C4-2B (cell line): ENCODE data around the gene RFC4.

Source experiments
- H3K27ac ChIP-seq: fragments of 450-650 bp; 2 replicates; pipeline ENCODE4 v1.5.1; 2017
- ZFX ChIP-seq: fragments of 450-650 bp; IDR thresholded peaks from 2 replicates; pipeline ENCODE4 v1.6.1; 2017
- TF ChIP-seq, protein P1 (sequence below): fragments of 450-650 bp; conservative IDR thresholded peaks from 2 replicates; pipeline ENCODE4 v1.5.1; 2017; ENCODE audit warnings: mild to moderate bottlenecking

RFC4 gene

DNA sequence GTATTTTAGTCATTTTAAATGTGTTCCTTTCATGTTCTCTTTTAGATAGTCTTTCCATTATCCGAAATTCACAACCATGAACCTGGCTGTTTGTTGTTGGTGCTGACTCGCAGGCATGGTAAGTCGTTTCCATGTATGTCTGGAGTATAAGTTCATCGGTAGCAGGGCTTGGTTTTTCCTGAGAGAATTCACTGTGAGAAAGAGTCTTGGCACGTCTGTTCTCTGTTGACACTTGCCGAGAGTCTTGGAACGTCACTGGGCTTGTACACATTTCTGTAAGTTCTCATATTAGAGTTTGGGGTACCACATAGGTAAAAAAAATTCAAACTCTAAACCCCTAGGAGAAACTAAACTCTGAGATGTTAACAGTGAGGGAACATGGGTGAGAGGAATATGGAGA, 52.3 kb downstream of the RFC4 start:
- TF ChIP-seq, protein P1, sequence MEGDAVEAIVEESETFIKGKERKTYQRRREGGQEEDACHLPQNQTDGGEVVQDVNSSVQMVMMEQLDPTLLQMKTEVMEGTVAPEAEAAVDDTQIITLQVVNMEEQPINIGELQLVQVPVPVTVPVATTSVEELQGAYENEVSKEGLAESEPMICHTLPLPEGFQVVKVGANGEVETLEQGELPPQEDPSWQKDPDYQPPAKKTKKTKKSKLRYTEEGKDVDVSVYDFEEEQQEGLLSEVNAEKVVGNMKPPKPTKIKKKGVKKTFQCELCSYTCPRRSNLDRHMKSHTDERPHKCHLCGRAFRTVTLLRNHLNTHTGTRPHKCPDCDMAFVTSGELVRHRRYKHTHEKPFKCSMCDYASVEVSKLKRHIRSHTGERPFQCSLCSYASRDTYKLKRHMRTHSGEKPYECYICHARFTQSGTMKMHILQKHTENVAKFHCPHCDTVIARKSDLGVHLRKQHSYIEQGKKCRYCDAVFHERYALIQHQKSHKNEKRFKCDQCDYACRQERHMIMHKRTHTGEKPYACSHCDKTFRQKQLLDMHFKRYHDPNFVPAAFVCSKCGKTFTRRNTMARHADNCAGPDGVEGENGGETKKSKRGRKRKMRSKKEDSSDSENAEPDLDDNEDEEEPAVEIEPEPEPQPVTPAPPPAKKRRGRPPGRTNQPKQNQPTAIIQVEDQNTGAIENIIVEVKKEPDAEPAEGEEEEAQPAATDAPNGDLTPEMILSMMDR = no peak
- no peak for TF ChIP-seq ZFX
- H3K27ac ChIP-seq = no peak overlapping the region

DNA sequence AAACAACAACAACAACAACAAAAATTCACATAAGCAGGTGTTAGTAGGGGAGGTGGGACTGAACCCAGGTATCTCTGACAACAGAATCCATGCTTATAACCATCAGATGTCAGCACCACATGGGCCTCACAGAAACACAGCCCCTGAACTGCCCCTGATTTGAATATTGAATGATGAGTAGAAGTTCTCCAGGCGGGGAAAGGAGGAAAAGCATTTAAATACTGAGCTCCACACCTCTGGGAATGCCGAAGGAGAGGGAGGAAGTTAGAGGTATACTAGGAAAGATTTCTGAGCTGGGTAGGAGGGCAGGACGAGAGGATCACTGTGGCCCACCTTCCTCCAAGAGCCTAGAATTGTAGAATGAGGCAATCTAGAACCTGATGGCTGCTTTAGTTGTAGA, 54.8 kb downstream of the RFC4 start:
- H3K27ac ChIP-seq = no peak overlapping the region
- TF ChIP-seq, protein P1 = no peak
- no peak for TF ChIP-seq ZFX

DNA sequence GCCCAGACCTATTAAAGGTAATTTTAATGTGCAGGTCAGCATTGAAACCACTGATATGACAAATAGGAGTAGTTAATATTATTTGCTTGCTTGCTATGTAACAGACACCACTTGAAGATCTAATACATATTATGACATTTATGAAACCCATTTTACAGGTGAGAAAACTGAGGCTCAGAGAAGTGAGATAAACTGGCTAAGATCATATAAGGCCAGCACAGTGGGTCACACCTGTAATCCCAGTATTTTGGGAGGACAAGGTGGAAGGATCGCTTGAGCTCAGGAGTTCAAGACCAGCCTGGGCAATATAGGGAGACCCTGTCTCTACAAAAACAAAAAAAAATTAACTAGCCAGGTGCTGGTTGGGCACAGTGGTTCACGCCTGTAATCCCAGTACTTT, 56.0 kb downstream of the RFC4 start:
- TF ChIP-seq, protein P1 = no peak
- H3K27ac ChIP-seq = no peak overlapping the region

DNA sequence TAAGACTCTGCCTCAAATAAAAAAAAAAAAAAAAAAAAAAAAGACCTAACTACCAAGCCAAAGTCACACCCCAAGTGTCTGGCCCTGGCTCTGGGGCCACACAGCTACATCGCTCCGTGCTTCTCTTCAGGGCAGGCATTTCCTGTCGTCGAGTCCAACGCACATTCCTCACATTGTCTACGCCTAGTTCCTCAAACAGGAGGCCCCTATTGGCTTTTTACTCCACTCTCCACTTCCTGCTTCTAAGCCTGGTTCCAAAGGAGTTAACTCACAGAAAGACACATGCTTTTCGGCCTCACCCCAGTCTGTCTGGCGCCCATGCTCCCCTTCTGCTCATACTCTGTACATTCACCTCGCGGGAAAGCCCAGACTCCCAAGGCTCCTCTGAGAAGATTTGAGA, 60.3 kb downstream of the RFC4 start:
- no peak for TF ChIP-seq ZFX
- TF ChIP-seq, protein P1 = no peak
- no peak overlapping the region for H3K27ac ChIP-seq

DNA sequence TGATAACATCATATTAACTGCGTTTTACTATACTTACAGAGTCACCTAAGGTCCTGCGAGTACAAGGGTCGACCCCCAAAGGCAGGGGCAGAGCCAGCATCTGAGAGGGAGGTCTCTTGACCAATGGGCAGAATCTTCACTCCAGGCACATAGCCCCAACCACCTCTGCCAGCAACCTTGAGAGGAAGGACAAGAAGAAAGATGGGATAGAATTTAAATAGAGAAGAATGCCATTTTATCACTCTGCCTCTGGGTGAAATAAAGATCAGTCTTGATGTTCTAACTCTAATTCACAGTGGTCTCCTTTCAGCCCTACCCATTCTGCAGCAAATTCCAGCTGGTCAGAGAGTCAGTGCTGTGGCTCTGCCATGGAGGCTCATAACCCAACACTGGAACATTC, 62.6 kb downstream of the RFC4 start:
- TF ChIP-seq, protein P1 = no peak
- no peak for TF ChIP-seq ZFX
- H3K27ac ChIP-seq = peak overlapping the region; percentile 25

DNA sequence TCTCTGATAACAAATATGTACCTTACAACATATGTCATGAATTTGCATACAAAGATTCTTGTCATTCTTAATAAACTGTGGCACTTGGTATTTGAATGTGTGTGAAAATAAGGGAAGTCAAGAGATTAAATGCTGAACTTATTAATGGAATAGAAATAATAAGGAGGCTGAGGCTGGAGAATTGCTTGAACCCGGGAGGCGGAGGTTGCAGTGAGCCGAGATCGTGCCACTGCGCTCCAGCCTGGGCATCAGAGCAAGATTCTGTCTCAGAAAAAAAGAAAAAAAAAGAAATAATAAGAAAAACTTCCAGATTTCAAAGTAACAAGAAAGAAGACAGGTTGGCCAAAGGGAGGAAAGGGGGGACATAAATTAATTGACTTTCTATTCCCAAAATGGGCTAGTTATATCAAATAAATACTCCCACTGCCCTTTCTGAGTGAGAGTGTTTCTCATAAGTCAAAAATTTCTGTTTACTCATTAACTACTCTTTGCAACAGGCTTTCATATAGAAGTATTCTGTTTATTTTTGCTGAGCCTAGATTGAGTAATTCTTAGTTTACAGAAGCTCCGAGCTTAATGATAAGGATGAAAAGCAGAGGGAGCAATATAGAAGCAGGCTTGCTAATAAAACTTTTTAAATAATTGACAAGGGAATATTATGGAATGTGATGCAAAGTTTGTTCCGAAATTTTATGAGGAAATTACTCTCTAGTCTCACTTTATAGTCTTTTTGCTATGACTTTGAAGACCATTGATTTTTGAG, 63.5 kb downstream of the RFC4 start:
- H3K27ac ChIP-seq = peak overlapping the region; percentile 24; the same call in 1 of the 2 replicates
- TF ChIP-seq, protein P1 = no peak
- no peak for TF ChIP-seq ZFX
